NCI-H446 treated with DMSO at 0.1 percent for 48 hours (cell line): Measurements from ENCODE around the gene SCAI.
"Not testable (repeated sequence)": the region's sequence is repeated elsewhere in the genome, so short reads cannot be mapped to it uniquely, and the experiment has no call there.

Experiments
- DNase-seq: peaks from one replicate; lab custom pipeline; 2025; lab: John Stamatoyannopoulos, UW

SCAI gene

DNA sequence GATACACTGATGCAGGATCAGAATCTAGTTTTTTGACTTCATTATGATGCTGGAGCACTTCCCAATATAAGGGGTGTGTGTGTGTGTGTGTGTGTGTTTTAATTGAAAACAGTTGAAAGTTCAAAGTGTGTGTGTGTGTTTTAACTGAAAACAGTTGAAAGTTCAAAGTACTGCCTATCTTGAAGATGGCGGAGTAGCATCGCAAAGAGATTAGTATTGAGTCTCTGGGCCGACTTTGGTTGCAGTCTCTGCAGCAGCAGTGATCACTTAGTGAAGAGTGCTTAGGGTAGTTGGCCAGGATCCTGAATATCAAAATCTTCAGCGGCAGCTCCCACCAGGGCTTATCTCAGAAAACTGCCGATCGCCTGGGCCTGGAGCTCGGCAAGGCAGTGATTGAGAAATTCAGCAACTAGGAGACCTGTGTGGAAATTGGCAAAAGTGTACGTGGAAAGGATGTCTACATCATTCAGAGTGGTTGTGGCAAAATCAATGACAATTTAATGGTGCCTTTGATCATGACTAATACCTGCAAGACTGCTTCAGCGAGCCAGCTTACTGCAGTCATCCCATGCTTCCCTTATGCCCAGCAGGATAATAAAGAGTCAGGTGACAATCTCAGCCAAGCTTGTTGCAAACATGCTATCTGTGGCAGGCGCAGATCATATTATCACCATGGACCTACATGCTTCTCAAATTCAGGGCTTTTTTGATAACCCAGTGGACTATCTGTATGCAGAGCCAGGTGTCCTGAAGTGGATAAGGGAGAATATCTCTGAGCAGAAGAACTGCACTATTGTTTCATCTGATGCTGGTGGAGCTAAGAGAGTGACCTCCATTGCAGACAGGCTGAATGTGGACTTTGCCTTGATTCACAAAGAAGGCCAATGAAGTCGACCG is 7.3 kb upstream of the SCAI start:
- DNase-seq, result no peak

- DNase-seq, result no peak
These were observed 4.1 kb upstream of the SCAI start for GRCh38 chr9:125147401-125147951.

- DNase-seq, result no peak
These were observed 2.9 kb upstream of the SCAI start for GRCh38 chr9:125146247-125146646.

DNA sequence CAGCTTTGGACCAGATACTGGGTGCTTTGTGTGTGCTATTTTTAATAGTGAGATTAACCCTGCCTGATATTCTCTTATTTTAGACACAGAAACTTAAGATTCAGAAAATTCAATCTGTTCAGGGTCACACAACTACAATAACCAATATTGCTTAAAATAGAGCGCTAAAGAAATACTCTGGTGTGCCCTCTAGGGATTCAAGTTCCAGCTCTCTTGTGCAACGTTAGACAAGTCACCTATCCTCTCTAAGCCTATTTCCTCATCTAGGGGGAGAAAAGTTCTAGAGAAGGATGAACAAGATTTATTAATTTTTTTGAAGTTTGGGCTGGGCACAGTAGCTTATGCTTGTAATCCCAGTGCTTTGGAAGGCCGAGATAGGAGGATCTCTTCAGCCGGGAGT is 2.1 kb upstream of the SCAI start:
- DNase-seq, result no peak

DNA sequence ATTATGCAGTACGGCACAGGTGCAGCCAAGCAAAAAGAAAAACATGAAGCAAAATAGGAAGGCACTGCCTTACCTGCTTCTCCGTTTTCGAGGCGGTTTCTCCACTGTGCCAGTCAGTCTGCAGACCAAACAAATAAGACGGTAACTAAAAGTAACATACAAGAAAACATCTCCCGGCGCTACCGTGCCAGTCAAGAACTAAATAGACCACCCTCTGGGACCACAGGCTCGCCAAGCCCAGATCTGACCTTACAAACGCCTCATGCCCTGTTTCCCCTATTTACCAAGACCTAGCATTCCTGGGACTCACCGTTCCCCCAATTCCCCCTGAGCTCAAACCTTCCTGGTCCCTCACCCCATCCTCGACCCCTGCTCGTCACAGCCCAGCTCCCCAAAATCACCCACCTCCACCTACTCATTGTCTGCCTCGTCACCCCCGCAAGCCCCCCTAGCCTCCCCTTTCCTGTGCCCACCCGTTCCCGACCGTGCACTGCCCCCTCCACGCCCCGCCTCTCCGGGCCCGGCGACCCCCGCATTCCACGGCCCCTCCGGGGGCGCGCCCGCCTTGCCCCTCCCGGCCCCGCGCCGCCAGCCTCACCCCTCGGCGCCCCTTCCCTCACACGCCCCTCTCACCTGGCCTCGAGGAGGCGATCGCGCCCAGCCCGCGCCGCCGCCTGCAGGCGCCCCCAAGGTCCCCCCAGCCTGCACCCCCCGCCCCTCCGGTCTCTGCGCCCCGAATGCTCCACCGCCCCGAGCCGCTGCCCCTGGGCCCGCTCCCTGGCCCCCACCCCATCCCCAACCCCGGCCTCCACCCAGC is 560 bp downstream of the SCAI start:
- DNase-seq, result no peak

DNA sequence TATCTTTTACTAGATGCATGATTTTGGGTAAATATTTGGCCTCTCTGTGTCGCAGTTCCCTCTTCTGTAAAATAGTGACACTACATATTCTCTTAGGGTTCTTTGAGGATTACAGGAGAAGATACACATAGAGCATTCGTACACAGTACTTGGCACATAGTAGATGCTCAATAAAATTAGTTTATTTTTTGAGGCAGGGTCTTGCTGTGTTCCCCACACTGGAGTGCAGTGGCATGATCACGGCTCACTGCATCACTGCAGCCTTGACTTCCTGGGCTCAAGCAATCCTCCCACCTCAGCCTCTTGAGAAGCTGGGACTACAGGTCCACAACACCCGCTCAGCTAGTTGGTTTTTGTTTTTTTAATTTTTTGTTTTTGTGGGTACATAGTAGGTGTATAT is 1.6 kb downstream of the SCAI start:
- DNase-seq, result no peak

DNA sequence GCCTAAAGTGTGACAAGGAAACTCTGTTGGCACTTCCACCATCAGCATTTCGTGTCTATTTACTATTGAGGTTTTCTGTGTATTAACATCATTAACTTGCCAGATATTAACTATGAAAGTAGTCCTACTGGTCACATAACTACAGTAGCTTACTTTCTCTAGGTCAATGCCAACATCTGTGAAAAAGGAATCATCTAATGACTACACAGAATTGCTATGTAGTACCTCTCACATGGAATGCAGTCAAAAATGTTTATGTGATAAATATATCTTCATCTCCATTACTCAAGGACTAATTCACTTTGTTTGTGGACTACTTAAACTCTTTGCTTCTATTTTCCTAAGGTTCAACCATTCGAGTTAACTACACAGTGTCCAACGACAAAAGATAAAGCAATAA is 2.1 kb downstream of the SCAI start:
- DNase-seq, result no peak

GRCh38 chr9:125140576-125140975 is 2.8 kb downstream of the SCAI start:
- no peak for DNase-seq

DNA sequence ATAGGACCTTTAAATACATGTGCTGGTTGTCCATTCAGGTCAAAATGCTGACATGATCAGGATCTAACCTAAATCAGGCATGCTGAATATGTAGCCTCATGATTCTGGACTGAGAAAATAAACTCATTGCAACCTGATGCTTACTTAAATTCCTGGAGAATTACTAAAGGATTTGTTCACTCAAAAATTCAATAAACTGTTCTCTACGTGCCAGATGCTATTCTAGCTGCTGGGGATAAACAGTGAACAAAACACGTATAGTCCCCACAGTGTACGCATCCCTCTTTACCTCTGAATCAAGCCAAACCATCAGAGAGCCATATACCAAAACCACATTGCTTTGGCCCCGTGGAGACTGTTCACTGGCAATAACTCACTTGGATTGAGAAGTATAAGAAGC is 6.1 kb downstream of the SCAI start:
- DNase-seq, result no peak

DNA sequence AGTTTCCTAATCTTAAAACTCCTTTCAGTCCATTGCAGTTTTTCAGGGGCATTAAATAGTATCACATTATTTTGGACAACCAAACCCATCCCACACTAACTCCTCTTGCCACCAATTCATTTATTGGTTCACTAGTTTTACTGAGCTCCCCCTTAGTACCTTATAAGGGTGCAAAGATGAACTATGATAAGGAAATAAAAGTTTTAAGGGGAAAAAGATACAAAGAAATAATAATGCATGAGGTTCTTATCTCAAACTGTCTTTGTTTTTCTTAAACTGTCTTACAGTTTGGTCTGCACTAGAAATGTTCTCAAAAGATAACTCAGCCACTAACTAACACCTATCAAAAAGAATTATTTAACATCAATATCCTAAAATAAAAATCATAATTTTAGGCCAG is 8.4 kb downstream of the SCAI start:
- DNase-seq, result no peak

DNA sequence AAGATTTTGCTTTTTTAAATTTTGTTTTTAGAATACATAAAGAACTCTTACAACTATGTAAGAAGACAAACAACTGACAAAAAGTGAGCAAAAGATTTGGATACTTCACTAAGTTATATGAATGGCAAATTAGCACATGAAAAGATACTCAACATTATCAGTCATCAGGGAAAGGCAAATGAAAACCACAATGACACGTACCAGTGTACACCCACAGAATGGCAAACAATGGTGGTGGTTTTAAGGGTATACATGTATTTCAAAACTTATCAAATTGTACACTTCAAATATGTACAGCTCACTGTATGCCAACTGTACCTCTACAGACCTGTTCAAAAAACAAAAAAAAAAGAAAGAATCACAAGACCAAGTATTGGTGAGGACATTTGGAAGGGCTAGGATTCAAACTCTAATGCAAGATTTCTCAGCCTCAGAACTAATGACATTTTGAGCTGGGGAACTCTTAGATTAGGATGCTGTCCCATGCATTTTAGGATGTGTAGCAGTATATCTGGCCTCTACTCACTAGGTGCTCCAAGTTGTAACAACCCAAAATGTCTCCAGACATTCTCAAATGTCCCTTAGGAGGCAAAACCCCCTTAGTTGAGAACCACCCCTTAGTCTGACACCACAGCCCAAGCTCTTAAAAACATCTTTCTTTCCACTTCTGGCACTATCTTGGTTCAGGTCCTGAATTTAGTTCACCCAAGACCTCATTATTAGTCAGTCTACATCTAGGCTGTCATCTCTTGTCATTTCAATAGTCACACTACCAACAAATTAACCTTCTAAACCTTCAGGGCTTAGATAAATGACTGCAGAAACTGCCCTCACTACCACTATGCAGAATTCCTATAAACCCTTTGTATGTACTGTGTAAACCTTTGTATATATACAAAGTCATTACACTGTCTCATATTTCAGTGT is 9.7 kb downstream of the SCAI start:
- no peak for DNase-seq

DNA sequence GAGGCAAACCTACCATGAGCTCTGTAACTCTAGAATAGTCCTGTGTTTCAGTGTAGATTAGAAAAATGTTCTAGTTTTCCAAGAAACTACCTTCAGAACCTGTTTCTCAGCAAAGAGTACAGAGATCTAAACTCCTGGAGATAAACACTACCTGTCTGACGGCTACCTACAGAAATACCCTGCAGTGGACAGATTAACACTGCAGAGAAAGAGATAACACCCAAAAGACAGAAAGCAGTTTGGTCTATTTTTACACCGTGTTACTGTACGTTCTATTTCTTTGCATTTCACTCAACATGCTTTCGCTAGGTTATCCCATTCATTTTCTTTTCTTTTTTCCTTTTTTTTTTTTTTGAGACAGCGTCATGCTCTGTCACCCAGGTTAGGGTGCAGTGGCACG is 11.6 kb downstream of the SCAI start:
- no peak for DNase-seq

DNA sequence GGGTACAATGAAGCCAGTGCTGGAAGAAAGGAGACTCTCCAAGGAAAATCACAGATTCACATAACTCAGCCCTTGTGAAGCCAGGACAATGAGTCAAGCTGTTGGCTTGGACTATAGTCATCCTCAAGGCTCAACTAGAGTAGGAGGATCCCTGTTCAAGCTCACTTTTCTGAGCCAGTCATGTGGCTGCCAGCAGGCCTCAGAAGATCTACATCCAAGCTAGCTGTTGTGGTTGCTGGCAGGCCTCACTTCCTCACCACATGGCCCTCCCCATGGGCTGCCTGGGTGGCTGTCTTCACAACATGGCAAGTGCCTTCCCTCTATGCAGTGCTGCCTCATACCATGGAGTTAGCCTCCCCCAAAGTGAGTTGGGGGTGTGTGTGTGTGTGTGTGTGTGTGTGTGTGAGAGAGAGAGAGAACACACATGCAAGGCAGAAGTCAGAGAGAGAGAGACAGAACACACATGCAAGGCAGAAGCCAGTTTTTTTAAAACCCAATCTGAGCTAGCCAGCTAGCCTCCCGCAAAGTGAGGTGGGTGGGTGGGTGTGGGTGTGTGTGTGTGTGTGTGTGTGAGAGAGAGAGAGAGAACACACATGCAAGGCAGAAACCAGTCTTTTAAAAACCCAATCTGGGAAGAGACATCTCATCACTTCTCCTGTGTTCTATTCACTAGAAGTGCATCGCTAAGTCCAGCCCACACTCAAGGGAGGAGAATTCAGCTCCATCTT is 17.1 kb downstream of the SCAI start:
- peak; percentile 78 for DNase-seq

DNA sequence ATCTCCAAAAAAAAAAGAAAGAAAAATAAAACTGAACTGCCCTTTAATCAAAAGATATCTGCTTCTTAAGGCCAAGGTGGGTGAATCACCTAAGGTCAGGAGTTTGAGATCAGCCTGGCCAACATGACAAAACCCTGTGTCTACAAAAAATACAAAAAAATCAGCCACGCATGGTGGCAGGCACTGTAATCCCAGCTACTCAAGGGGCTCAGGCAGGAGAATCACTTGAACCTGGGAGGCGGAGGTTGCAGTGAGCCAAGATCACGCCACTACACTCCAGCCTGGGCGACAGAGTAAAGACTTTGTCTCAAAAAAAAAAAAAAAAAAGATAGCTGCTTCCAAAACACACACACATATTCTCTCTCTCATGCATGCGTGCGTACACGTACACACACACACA is 17.8 kb downstream of the SCAI start:
- DNase-seq, result peak; percentile 34

DNA sequence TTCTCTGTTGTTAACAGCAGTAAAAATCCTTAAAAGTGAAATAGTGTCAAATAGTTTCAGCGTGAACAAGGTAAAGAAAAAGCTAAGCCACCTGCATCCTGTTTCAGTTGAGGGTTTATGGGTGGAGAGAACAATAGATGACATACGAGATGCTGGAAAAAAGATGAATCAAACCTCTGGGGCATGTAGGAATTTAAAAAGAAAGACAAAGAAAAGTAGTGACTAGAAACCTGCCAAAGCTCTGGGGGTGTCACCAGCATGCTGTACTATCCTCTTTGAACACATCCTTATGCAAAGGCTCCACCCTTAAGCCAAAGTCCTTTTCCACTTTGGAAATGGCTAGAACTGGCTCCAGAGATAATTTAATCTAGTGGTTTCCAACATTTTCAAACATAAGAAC is 22.2 kb downstream of the SCAI start:
- no peak for DNase-seq

DNA sequence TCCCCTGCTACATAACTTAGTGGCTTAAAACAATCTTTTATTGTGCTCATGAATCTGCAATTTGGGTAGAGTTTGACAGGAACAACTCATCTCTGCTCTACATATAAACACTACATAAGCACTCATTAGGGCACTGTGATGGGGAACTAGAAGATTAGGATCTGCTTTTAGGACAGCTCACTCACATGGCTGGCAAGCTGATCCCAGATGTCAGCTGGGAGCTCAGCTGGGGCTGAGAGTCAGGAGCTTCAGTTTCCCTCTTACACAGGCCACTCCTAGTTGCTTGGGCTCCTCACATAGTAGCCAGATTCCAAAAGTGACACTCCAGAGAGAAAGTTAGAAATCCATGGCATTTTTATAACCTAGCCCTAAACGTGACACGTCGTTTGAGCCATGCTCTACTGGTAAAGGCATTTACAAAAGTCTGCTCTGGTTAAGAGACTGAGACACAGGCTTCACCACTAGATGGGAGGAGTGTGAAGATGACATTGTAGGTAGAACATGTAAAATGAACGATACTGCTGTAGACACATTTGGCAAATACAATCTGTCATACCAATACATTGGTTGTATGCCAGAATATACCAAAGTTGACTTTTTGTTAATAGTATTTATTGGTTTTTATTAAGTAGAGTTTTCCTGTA is 23.6 kb downstream of the SCAI start:
- DNase-seq, result no peak

- not testable (repeated sequence) for DNase-seq
These were observed 24.6 kb downstream of the SCAI start for GRCh38 chr9:125118696-125119095.

GRCh38 chr9:125114503-125114902 is 28.8 kb downstream of the SCAI start:
- DNase-seq, result not testable (repeated sequence)

DNA sequence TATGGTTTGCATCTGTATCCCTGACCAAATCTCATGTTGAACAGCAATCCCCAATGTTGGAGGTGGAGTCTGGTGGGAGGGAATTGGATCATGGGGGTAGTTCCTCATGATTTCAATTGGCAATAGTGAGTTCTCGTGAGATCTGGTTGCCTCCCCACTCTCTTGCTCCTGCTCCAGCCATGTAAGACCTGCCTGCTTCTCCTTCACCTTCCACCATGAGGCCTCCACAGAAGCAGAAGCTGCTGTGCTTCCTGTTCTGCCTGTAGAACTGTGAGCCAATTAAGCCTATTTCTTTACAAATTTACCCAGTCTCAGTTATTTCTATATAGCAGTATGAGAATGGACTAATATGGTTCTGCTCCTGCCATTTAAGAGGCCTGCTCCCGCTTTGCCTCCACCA is 32.9 kb downstream of the SCAI start:
- DNase-seq, result no peak

- DNase-seq, result not testable (repeated sequence)
These were observed 34.8 kb downstream of the SCAI start for GRCh38 chr9:125108541-125108940.
